H1 (cell line): Measurements from ENCODE around the gene PTH1R. TPM values are rescaled to one million over a fixed set of nuclear protein-coding genes. Genes with fewer than 3 reads are reported as not detected.

Experiments used
- CEBPB ChIP-seq: IDR thresholded peaks from 2 replicates; pipeline ENCODE4 v1.6.1; 2012; ENCODE audit warnings: low read depth, low read length
- CHD7 ChIP-seq: fragments of 300-600 bp; sonication (generic); IDR thresholded peaks from 2 replicates; pipeline ENCODE4 v1.7.1; 2012; ENCODE audit warnings: low read length, moderate library complexity, mild to moderate bottlenecking, inconsistent platforms; ENCODE audit not compliant: insufficient replicate concordance
- CTCF ChIP-seq, 3 experiments: IDR thresholded peaks; 1 replicate in 2 of 3; 2 replicates in 1 of 3; pipeline versions ENCODE4 v1.5.1 to v1.6.1; 2011; ENCODE audit warnings: low read length in 3 of 3, mild to moderate bottlenecking in 3 of 3, inconsistent platforms in 2 of 3, low read depth in 1 of 3, moderate library complexity in 1 of 3; ENCODE audit not compliant: insufficient read depth in 1 of 3; ENCODE audit errors: control extremely low read depth in 1 of 3
- HDAC6 ChIP-seq: IDR thresholded peaks from one replicate; pipeline ENCODE4 v1.7.1; 2012; ENCODE audit warnings: low read depth, mild to moderate bottlenecking, inconsistent platforms, low read length, moderate library complexity
- KDM1A ChIP-seq: fragments of 200-600, 300-600 bp; sonication (generic); IDR thresholded peaks from 2 replicates; pipeline ENCODE4 v1.7.1; 2016; ENCODE audit warnings: mild to moderate bottlenecking, low read length, borderline replicate concordance
- POLR2AphosphoS5 ChIP-seq: IDR thresholded peaks from 2 replicates; pipeline ENCODE4 v1.6.1; 2011; ENCODE audit warnings: low read depth, low read length
- POU5F1 ChIP-seq: IDR thresholded peaks from 2 replicates; pipeline ENCODE4 v1.6.1; 2011; ENCODE audit warnings: low read depth, mild to moderate bottlenecking, low read length, moderate library complexity
- RXRA ChIP-seq: IDR thresholded peaks from 2 replicates; pipeline ENCODE4 v1.6.1; 2011; ENCODE audit warnings: low read depth, mild to moderate bottlenecking, low read length, moderate library complexity; ENCODE audit not compliant: insufficient read depth
- SP4 ChIP-seq: IDR thresholded peaks from 2 replicates; pipeline ENCODE4 v1.6.1; 2012; ENCODE audit warnings: low read length, inconsistent platforms
- SRF ChIP-seq: IDR thresholded peaks from 2 replicates; pipeline ENCODE4 v1.6.1; 2011; ENCODE audit warnings: mild to moderate bottlenecking, low read depth, low read length, moderate library complexity
- polyA plus RNA-seq, 7 experiments: library from polyadenylated mRNA; depleted of rRNA in 3 of 7; stranded (reverse) in 5 of 7; unstranded in 2 of 7; fragments of >200 nt in 5 of 7; fragments of 200-250 nt in 2 of 7; gene quantifications; 1 replicate in 5 of 7; 2 replicates in 1 of 7; 4 replicates in 1 of 7; pipeline versions ENCODE4 v1.2.1 to v1.2.3, GENCODE V29; 2011 to 2013; ENCODE audit warnings: missing spikeins in 2 of 7, mixed read lengths in 2 of 7
- total RNA-seq: library from RNA; stranded (reverse); fragmentation: NEBNext Ultra II Directional; extraction: Animal tissue kit (Norgen Biotek cat#: 25700); gene quantifications from 2 replicates; pipeline ENCODE4 v1.2.1, GENCODE V29; 2021

The PTH1R gene
- total and polyA plus RNA-seq, 2 of the 8 experiments (the other 6 are each of a cell fraction or from before 2014, with no cell fraction given), result 0.57 to 1.5 TPM

- TF ChIP-seq CHD7, result no peak
- TF ChIP-seq CTCF (IDR thresholded peaks at IDR 0.05; ENCODE audit: control extremely low read depth in 1 of 3, insufficient read depth in 1 of 3, low read depth in 1 of 3, low read length in 3 of 3), result no peak
- TF ChIP-seq KDM1A, result no peak
- no peak for TF ChIP-seq POLR2AphosphoS5
- no peak for TF ChIP-seq SP4
- TF ChIP-seq CEBPB, result no peak
- no peak for TF ChIP-seq SRF
- TF ChIP-seq POU5F1, result no peak
- no peak for TF ChIP-seq RXRA
- TF ChIP-seq HDAC6, result no peak
Observed at GRCh38 chr3:46869440-46869839, 8.1 kb upstream of the PTH1R start (continued).
